IMR-90 (cell line): ENCODE results near the gene HES7.

ENCODE experiments used
- TF ChIP-seq, protein P1 (sequence below): conservative IDR thresholded peaks from 2 replicates; pipeline ENCODE4 v1.5.1; 2012; ENCODE audit warnings: mild to moderate bottlenecking, low read depth, low read length, improper control_type of control experiment
- TF ChIP-seq, protein P2 (sequence below): fragments of 150-350 bp; IDR thresholded peaks from 2 replicates; pipeline ENCODE4 v1.6.1; 2017; ENCODE audit warnings: mild to moderate bottlenecking, antibody characterized with exemption, low read length, low read depth

DNA sequence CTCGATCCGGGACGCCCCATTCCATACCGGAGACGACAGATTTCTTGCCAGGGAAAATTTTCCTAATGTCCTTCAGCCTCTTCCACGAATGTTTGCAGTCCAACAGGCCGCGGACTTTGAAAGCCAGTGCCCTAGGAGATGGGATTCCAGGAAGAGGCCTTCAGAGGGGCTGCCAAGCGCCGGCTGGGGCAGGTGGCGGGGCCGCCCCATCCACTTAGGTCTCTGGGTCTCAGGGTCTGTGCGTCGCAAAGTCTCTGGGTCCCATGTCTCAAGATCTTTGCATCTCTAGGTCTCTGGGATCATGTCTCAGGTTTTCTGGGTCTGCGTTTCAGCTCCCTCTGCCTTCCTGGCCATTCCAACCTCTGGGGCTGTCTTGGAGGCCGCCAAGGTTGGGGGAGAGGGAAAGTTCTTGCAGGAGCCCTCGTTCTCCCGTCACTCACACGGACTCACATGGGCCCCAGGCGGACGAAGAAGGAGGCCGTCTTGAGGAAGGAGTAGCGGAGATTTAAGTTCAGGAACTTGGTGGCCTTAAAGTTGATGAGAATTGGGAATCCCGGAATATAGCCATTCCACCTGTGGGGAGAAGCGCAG, 43.6 kb downstream of the HES7 start:
- TF ChIP-seq, protein P1, sequence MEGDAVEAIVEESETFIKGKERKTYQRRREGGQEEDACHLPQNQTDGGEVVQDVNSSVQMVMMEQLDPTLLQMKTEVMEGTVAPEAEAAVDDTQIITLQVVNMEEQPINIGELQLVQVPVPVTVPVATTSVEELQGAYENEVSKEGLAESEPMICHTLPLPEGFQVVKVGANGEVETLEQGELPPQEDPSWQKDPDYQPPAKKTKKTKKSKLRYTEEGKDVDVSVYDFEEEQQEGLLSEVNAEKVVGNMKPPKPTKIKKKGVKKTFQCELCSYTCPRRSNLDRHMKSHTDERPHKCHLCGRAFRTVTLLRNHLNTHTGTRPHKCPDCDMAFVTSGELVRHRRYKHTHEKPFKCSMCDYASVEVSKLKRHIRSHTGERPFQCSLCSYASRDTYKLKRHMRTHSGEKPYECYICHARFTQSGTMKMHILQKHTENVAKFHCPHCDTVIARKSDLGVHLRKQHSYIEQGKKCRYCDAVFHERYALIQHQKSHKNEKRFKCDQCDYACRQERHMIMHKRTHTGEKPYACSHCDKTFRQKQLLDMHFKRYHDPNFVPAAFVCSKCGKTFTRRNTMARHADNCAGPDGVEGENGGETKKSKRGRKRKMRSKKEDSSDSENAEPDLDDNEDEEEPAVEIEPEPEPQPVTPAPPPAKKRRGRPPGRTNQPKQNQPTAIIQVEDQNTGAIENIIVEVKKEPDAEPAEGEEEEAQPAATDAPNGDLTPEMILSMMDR: no peak
- TF ChIP-seq, protein P2, sequence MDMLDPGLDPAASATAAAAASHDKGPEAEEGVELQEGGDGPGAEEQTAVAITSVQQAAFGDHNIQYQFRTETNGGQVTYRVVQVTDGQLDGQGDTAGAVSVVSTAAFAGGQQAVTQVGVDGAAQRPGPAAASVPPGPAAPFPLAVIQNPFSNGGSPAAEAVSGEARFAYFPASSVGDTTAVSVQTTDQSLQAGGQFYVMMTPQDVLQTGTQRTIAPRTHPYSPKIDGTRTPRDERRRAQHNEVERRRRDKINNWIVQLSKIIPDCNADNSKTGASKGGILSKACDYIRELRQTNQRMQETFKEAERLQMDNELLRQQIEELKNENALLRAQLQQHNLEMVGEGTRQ: no peak
